ENCODE results near the gene RPRD1A. TPM values are rescaled to one million over a fixed set of nuclear protein-coding genes. Genes with fewer than 3 reads are reported as not detected.
A peak's percentile ranks its signal among the peaks of the same experiment; 100 is the strongest.
"Not testable (repeated sequence)": the region's sequence is repeated elsewhere in the genome, so short reads cannot be mapped to it uniquely, and the experiment has no call there.

The RPRD1A gene
- total RNA-seq, 1 donor from 2014 or later = 41.3 TPM

- DNase-seq (ENCODE audit: low read depth) = no peak
- no peak for TF ChIP-seq CTCF (conservative IDR thresholded peaks at IDR 0.05; ENCODE audit: low read depth, low read length)
- H3K4me3 ChIP-seq (ENCODE audit: low read depth, low read length) = no peak overlapping the region
These were observed 11.6 kb upstream of the RPRD1A start for GRCh38 chr18:36078751-36079529.

GRCh38 chr18:36077764-36078163, 10.4 kb upstream of the RPRD1A start:
- not testable (repeated sequence) for DNase-seq (ENCODE audit: low read depth); H3K4me3 ChIP-seq (ENCODE audit: low read depth, low read length)

GRCh38 chr18:36075862-36076587, 8.7 kb upstream of the RPRD1A start:
- peak; percentile 90 for DNase-seq (ENCODE audit: low read depth)
- TF ChIP-seq CTCF (conservative IDR thresholded peaks at IDR 0.05; ENCODE audit: low read depth, low read length) = peak; percentile 21
- H3K4me3 ChIP-seq (ENCODE audit: low read depth, low read length) = no peak overlapping the region

GRCh38 chr18:36074435-36074834, 7.1 kb upstream of the RPRD1A start:
- no peak for TF ChIP-seq CTCF (conservative IDR thresholded peaks at IDR 0.05; ENCODE audit: low read depth, low read length)
- no peak for DNase-seq (ENCODE audit: low read depth)
- no peak overlapping the region for H3K4me3 ChIP-seq (ENCODE audit: low read depth, low read length)

GRCh38 chr18:36073676-36074075, 6.3 kb upstream of the RPRD1A start:
- no peak for DNase-seq (ENCODE audit: low read depth)
- TF ChIP-seq CTCF (conservative IDR thresholded peaks at IDR 0.05; ENCODE audit: low read depth, low read length) = no peak
- H3K4me3 ChIP-seq (ENCODE audit: low read depth, low read length) = no peak overlapping the region

GRCh38 chr18:36072406-36072805, 5.0 kb upstream of the RPRD1A start:
- not testable (repeated sequence) for DNase-seq (ENCODE audit: low read depth); H3K4me3 ChIP-seq (ENCODE audit: low read depth, low read length)

- DNase-seq (ENCODE audit: low read depth) = no peak
- no peak for TF ChIP-seq CTCF (conservative IDR thresholded peaks at IDR 0.05; ENCODE audit: low read depth, low read length)
- H3K4me3 ChIP-seq (ENCODE audit: low read depth, low read length) = peak overlapping the region; percentile 71
These were observed 689 bp downstream of the RPRD1A start for GRCh38 chr18:36066686-36067054.

- no peak for DNase-seq (ENCODE audit: low read depth)
- peak overlapping the region; percentile 71 for H3K4me3 ChIP-seq (ENCODE audit: low read depth, low read length)
- no peak for TF ChIP-seq CTCF (conservative IDR thresholded peaks at IDR 0.05; ENCODE audit: low read depth, low read length)
These were observed 1.4 kb downstream of the RPRD1A start for GRCh38 chr18:36066001-36066400.

GRCh38 chr18:36064809-36065079, 2.6 kb downstream of the RPRD1A start:
- not testable (repeated sequence) for DNase-seq (ENCODE audit: low read depth)

More at GRCh38 chr18:36064809-36065079, 2.6 kb downstream of the RPRD1A start:
- not testable (repeated sequence) for H3K4me3 ChIP-seq (ENCODE audit: low read depth, low read length)

All from epithelial cell of proximal tubule (primary cell).